HG03565 (cell line): ENCODE data around the gene LRRC4C.

ENCODE experiments used
- ATAC-seq: cut with Tn5 transposase; IDR thresholded peaks from one replicate; pipeline ENCODE4 v1.9.1; 2021; ENCODE audit warnings: mild to moderate bottlenecking, moderate library complexity; ENCODE audit not compliant: unreplicated experiment

Gene LRRC4C

GRCh38 chr11:40746282-40746681, 713.2 kb downstream of the LRRC4C start:
- ATAC-seq: no peak

GRCh38 chr11:40732132-40732531, 727.3 kb downstream of the LRRC4C start:
- no peak for ATAC-seq

DNA sequence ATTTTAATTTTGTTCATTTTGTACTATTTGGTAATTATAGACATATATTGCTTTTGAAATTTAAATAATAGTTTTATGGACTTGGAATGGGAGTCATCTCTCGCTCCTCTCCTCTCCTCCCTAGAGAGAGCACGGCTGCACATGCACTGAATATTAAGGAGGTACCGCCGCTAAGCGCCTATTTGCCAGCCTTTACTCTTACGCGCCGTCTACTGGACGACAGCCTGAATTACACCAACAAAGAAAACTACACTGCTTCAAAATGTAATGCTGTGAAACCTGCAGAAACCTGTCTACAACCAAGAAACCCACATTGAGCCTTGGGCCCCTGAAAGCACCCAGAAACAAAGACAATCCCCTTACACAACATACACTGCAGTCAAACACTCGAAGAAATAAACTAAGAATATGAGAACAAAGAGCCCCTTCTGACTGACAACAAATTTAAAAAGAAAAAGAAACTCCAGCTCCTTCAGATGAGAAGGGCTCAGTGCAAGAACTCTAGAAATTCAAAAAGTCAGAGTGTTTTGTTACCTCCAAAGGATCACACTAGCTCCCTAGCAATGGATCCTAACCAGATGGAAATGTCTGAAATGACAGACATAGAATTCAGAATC, 737.2 kb downstream of the LRRC4C start:
- ATAC-seq: peak; percentile 74

GRCh38 chr11:40716344-40717130, 742.9 kb downstream of the LRRC4C start:
- ATAC-seq: no peak

- no peak for ATAC-seq
These were observed 746.4 kb downstream of the LRRC4C start for GRCh38 chr11:40713083-40713482.

- ATAC-seq: no peak
These were observed 758.4 kb downstream of the LRRC4C start for GRCh38 chr11:40701027-40701426.

DNA sequence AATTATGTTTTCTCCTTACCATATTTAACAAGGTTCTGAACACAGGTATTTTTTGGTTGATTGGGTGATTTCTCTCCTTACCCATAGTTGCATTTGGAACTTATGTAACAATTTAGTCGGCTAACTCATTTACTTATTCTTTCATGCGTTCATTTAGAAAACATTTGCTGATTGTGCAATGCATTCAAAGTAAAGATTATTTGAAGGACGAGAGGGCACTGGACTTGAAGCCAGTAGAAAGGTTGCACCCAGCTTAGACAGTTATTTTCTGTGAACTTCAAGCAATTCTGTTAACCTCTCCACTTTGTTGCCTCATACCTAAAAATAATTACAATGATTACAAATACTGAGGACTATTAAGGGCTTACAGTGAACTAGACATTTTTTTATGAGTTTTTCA, 769.6 kb downstream of the LRRC4C start:
- ATAC-seq: no peak

- no peak for ATAC-seq
These were observed 771.1 kb downstream of the LRRC4C start for GRCh38 chr11:40688369-40688768.

GRCh38 chr11:40686765-40687164, 772.7 kb downstream of the LRRC4C start:
- ATAC-seq: no peak

- ATAC-seq: no peak
These were observed 776.4 kb downstream of the LRRC4C start for GRCh38 chr11:40683010-40683409.

- ATAC-seq: no peak
These were observed 780.2 kb downstream of the LRRC4C start for GRCh38 chr11:40679276-40679675.

GRCh38 chr11:40647295-40647694, 812.2 kb downstream of the LRRC4C start:
- ATAC-seq: no peak

GRCh38 chr11:40642284-40642683, 817.2 kb downstream of the LRRC4C start:
- ATAC-seq: no peak

GRCh38 chr11:40619654-40620053, 839.8 kb downstream of the LRRC4C start:
- no peak for ATAC-seq

DNA sequence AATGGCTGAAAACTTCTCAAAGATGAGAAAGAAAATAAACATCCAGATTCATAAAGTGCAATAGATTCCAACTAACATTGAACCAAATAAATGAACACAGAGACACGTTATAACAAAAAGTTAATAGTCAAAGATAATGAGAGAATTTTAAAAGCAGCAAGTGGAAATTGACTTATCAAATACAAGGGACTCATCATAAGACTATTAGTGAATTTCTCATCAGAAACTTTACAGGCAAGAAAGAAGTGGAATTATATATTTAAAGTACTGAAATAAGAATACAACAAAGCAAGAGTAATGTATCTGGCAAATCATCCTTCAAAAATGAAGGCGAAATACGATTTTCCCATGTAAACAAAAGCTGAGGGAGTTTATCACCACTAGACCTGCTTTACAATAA, 852.7 kb downstream of the LRRC4C start:
- no peak for ATAC-seq

- no peak for ATAC-seq
These were observed 856.4 kb downstream of the LRRC4C start for GRCh38 chr11:40602866-40603552.

GRCh38 chr11:40597546-40598113, 861.8 kb downstream of the LRRC4C start:
- ATAC-seq: no peak

DNA sequence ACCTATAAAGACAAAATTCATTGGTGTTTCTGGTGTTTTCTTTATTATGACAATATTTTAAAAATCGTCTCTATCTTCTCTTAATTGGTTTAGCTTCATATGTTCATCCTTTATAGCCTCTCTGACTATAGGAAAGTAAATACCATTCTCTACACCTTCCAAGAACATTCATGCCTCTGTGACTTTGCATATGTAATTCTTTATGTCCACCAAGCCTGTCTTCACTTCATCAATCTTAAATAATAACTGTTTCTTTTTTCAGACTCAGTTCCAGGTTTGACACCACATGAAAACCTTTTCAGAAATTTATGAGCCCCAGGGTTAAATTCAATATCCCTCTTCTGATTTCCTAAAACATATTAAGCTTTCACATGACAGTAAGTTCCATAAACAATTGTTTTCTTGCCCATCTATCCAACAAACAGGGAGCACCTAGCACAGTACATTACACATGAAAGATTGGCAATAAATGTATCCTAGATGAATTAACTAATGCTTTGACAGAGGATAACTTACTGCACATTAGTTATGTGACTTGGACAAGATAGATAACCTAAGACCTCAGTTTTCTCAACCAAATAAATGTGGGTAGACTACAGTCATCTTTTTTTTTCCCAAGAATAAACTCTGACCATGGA, 886.1 kb downstream of the LRRC4C start:
- no peak for ATAC-seq

GRCh38 chr11:40569947-40570531, 889.4 kb downstream of the LRRC4C start:
- ATAC-seq: no peak

DNA sequence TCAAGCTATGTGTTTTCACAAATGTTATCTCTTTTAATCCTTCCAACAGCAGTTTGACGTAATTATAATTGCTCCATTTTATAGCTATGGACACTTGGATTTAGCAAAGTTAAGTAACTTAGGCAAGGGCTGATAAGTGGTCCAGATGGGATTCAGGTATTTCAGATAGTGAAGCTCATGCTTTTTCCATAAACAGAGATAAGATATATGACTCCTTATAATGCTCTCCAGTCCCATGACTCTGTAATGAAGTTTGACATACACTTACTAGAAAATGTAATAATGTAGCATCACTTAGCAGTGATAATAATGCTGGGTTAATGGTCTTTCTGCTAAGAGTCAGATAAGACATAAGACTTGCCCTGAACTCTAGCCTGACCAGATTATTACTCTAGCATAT, 892.1 kb downstream of the LRRC4C start:
- no peak for ATAC-seq

DNA sequence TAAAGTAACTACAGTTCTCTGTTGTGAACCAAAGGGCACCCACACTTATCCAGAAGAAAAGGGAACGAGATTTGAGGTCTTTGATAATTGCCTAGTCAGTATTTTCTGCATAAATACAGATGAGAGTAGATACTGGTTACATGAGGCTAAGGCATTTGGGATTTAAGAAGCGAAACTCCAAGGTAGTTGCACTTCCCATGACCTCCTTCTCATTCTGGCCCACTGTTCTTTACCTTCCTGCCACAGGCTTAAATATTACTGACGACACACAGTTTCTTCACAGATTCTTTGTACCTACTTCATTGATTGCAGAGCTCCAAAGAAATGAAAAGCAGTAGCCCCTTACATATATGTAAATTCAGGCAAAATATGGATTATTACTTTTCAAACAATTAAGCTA, 915.3 kb downstream of the LRRC4C start:
- no peak for ATAC-seq
